Epidermal melanocyte (primary cell): ENCODE data around the gene HIRA.

Experiments
- DNase-seq: peaks from one replicate; pipeline ENCODE4 v3.0.0; 2011; ENCODE audit warnings: low spot score; ENCODE audit not compliant: insufficient read length

Gene HIRA

GRCh38 chr22:19357270-19358105 is 74.0 kb downstream of the HIRA start:
- DNase-seq: no peak

- no peak for DNase-seq
Measured at GRCh38 chr22:19356708-19357269, 74.7 kb downstream of the HIRA start.

GRCh38 chr22:19355413-19356157 is 75.9 kb downstream of the HIRA start:
- no peak for DNase-seq

GRCh38 chr22:19354201-19354600 is 77.3 kb downstream of the HIRA start:
- no peak for DNase-seq

- no peak for DNase-seq
Measured at GRCh38 chr22:19353363-19354131, 78.0 kb downstream of the HIRA start.

- no peak for DNase-seq
Measured at GRCh38 chr22:19352766-19353165, 78.8 kb downstream of the HIRA start.

GRCh38 chr22:19352217-19352616 is 79.3 kb downstream of the HIRA start:
- no peak for DNase-seq

- no peak for DNase-seq
Measured at GRCh38 chr22:19351604-19352003, 79.9 kb downstream of the HIRA start.

- no peak for DNase-seq
Measured at GRCh38 chr22:19350947-19351346, 80.6 kb downstream of the HIRA start.

- no peak for DNase-seq
Measured at GRCh38 chr22:19350476-19350859, 81.1 kb downstream of the HIRA start.

GRCh38 chr22:19349778-19350475 is 81.6 kb downstream of the HIRA start:
- DNase-seq: no peak

- DNase-seq: no peak
Measured at GRCh38 chr22:19346677-19347265, 84.8 kb downstream of the HIRA start.

GRCh38 chr22:19344420-19344819 is 87.1 kb downstream of the HIRA start:
- DNase-seq: no peak

- no peak for DNase-seq
Measured at GRCh38 chr22:19343470-19343869, 88.1 kb downstream of the HIRA start.

- DNase-seq: no peak
Measured at GRCh38 chr22:19341500-19341899, 90.0 kb downstream of the HIRA start.

- DNase-seq: no peak
Measured at GRCh38 chr22:19337137-19337536, 94.4 kb downstream of the HIRA start.

- DNase-seq: no peak
Measured at GRCh38 chr22:19336133-19337075, 95.1 kb downstream of the HIRA start.

GRCh38 chr22:19331975-19332374 is 99.6 kb downstream of the HIRA start:
- no peak for DNase-seq

- no peak for DNase-seq
Measured at GRCh38 chr22:19331474-19331873, 100.1 kb downstream of the HIRA start.
